Measurements from ENCODE around the gene RIPOR1. TPM values are rescaled to one million over a fixed set of nuclear protein-coding genes. Genes with fewer than 3 reads are reported as not detected.

RIPOR1 gene
- total and polyA plus RNA-seq, 2 donors from 2014 or later, result 60.9 to 116 TPM

- Histone ChIP-seq H3K27me3 (ENCODE audit: control insufficient read depth, insufficient read depth, low read length) (no peaks in the 10 kb centered on the region), H3K9me3 (ENCODE audit: control insufficient read depth in 2 of 3, insufficient read depth in 1 of 3, low read length in 3 of 3) (no peaks in the 10 kb centered on the region), H3K4me1 (ENCODE audit: control insufficient read depth in 2 of 3, insufficient read depth in 2 of 3, low read depth in 1 of 3, low read length in 3 of 3) (peaks cover 0 to 13% (median 7%) of the 10 kb centered on the region in 3 donors), H3K4me3 (ENCODE audit: low read length in 3 of 3) (no peak overlapping the region), H3K36me3 (ENCODE audit: control insufficient read depth in 2 of 3, insufficient read depth in 3 of 3, low read length in 3 of 3) (peaks cover 0 to 33% (median 16%) of the 10 kb centered on the region in 3 donors), H3K27ac (ENCODE audit: low read depth in 2 of 2, low read length in 2 of 2) (no peak overlapping the region), H3K9ac (ENCODE audit: low read length in 3 of 3) (no peak overlapping the region)
- DNase-seq, result peak in 1 of 5 donors; percentile 79
- intact Hi-C loops (cut with DNase I), result no loop called here
- TF ChIP-seq CTCF (IDR thresholded peaks at IDR 0.05; ENCODE audit: borderline replicate concordance, extremely low read depth, insufficient read depth), result no peak
- no peak for FAIRE-seq
Measured at GRCh38 chr16:67547423-67548264, 19.0 kb downstream of the RIPOR1 start.

GRCh38 chr16:67548265-67549126 is 19.9 kb downstream of the RIPOR1 start:
- no peak overlapping the region for H3K4me3 ChIP-seq (ENCODE audit: low read length in 3 of 3)
- no peak for TF ChIP-seq CTCF (IDR thresholded peaks at IDR 0.05; ENCODE audit: borderline replicate concordance, extremely low read depth, insufficient read depth)
- no peaks in the 10 kb centered on the region for H3K27me3 ChIP-seq (ENCODE audit: control insufficient read depth, insufficient read depth, low read length)
- H3K9ac ChIP-seq (ENCODE audit: low read length in 3 of 3), result no peak overlapping the region
- DNase-seq, result peak in 1 of 5 donors; percentile 47
- intact Hi-C loops (cut with DNase I), result no loop called here
- H3K4me1 ChIP-seq (ENCODE audit: control insufficient read depth in 2 of 3, insufficient read depth in 2 of 3, low read depth in 1 of 3, low read length in 3 of 3), result peaks cover 0 to 18% (median 8%) of the 10 kb centered on the region in 3 donors
- no peak for FAIRE-seq
- peaks cover 0 to 28% (median 12%) of the 10 kb centered on the region in 3 donors for H3K36me3 ChIP-seq (ENCODE audit: control insufficient read depth in 2 of 3, insufficient read depth in 3 of 3, low read length in 3 of 3)
- H3K9me3 ChIP-seq (ENCODE audit: control insufficient read depth in 2 of 3, insufficient read depth in 1 of 3, low read length in 3 of 3), result no peaks in the 10 kb centered on the region
- no peak overlapping the region for H3K27ac ChIP-seq (ENCODE audit: low read depth in 2 of 2, low read length in 2 of 2)

- FAIRE-seq, result no peak
- Histone ChIP-seq H3K27me3 (ENCODE audit: control insufficient read depth, insufficient read depth, low read length) (no peaks in the 10 kb centered on the region), H3K9ac (ENCODE audit: low read length in 3 of 3) (no peak overlapping the region), H3K27ac (ENCODE audit: low read depth in 2 of 2, low read length in 2 of 2) (no peak overlapping the region), H3K4me3 (ENCODE audit: low read length in 3 of 3) (no peak overlapping the region), H3K4me1 (ENCODE audit: control insufficient read depth in 2 of 3, insufficient read depth in 2 of 3, low read depth in 1 of 3, low read length in 3 of 3) (peaks cover 0 to 18% (median 8%) of the 10 kb centered on the region in 3 donors), H3K9me3 (ENCODE audit: control insufficient read depth in 2 of 3, insufficient read depth in 1 of 3, low read length in 3 of 3) (no peaks in the 10 kb centered on the region), H3K36me3 (ENCODE audit: control insufficient read depth in 2 of 3, insufficient read depth in 3 of 3, low read length in 3 of 3) (peaks cover 0 to 27% (median 11%) of the 10 kb centered on the region in 3 donors)
- intact Hi-C loops (cut with DNase I), result no loop called here
- peak in 1 of 5 donors; percentile 6 for DNase-seq
- TF ChIP-seq CTCF (IDR thresholded peaks at IDR 0.05; ENCODE audit: borderline replicate concordance, extremely low read depth, insufficient read depth), result no peak
Measured at GRCh38 chr16:67549240-67549639, 20.6 kb downstream of the RIPOR1 start.
